ENCODE measurements around the gene ZNF124. TPM values are rescaled to one million over a fixed set of nuclear protein-coding genes. Genes with fewer than 3 reads are reported as not detected.

ZNF124 gene
- total and polyA plus RNA-seq, 2 donors (not counting 1 experiment from before 2014, with no cell fraction given) = 5.0 to 23.8 TPM

- Histone ChIP-seq H2AFZ (ENCODE audit: insufficient read depth, low read depth, low read length, poor library complexity, severe bottlenecking) (no peak overlapping the region), H3K9ac (ENCODE audit: low read length) (no peak overlapping the region), H3K9me3 (ENCODE audit: control extremely low read depth in 1 of 3, control insufficient read depth in 2 of 3, insufficient read depth in 1 of 3, low read length in 2 of 3) (peaks cover 11 to 14% (median 13%) of the 10 kb centered on the region in 3 donors), H3K27ac (ENCODE audit: low read length in 2 of 2) (no peak overlapping the region), H3K4me1 (ENCODE audit: control insufficient read depth in 2 of 2, insufficient read depth in 2 of 2, low read length in 2 of 2) (peaks cover 12 to 23% of the 10 kb centered on the region in 2 donors), H3K36me3 (replicated peaks in 1 of 2; ENCODE audit: control extremely low read depth in 1 of 2, control insufficient read depth in 1 of 2, extremely low read depth in 1 of 2, insufficient read depth in 2 of 2, low read length in 1 of 2) (peaks cover 7 to 16% of the 10 kb centered on the region in 2 experiments), H4K20me1 (ENCODE audit: control insufficient read depth, insufficient read depth, low read length, poor library complexity, severe bottlenecking) (no peaks in the 10 kb centered on the region), H3K79me2 (ENCODE audit: control insufficient read depth, insufficient read depth, low read length) (peaks cover 17% of the 10 kb centered on the region), H3K4me2 (replicated peaks; ENCODE audit: low read depth, low read length, poor library complexity, severe bottlenecking) (no peak overlapping the region), H3K4me3 (ENCODE audit: control extremely low read depth in 1 of 5, extremely low read depth in 1 of 5, insufficient read depth in 1 of 5, low read depth in 2 of 5, low read length in 4 of 5) (no peak overlapping the region), H3K27me3 (replicated peaks in 1 of 4; ENCODE audit: control extremely low read depth in 1 of 4, control insufficient read depth in 3 of 4, insufficient read depth in 4 of 4, low read length in 3 of 4) (peaks cover 0 to 29% (median 18%) of the 10 kb centered on the region in 4 experiments)
- Mint-ChIP-seq H3K27ac (no peak overlapping the region), H3K9me3 (ENCODE audit: insufficient read depth) (peaks cover 14% of the 10 kb centered on the region), H3K4me3 (no peak overlapping the region), H3K4me1 (peaks cover 24% of the 10 kb centered on the region), H3K27me3 (peaks cover 35% of the 10 kb centered on the region)
- no peak for DNase-seq
- no peak for ATAC-seq (ENCODE audit: low read depth)
- ChIA-PET POLR2A (no interaction called here), CTCF (interaction anchor here (0.7 to 1.0 kb wide), 2 partner anchors 24 to 1584 kb away, joined by 3 read pairs; no protein-coding TSS in a partner anchor)
- intact Hi-C loops (cut with micrococcal nuclease) = loop anchor here (2.0 to 10.0 kb wide), 2 partner anchors 59 to 105 kb away; no protein-coding TSS in a partner anchor
- no peak for TF ChIP-seq EZH2 (IDR thresholded peaks at IDR 0.05; ENCODE audit: borderline replicate concordance, insufficient read depth, low read depth, low read length, poor library complexity, severe bottlenecking)
- TF ChIP-seq CTCF (IDR thresholded peaks at IDR 0.05) = no peak
- WGBS (ENCODE audit: insufficient coverage) = 98% methylated on average over 7 of the region's 15 CpGs
Observed at GRCh38 chr1:247105966-247106365, 65.9 kb downstream of the ZNF124 start.

Small RNAs within 50 kb of the gene (small RNA-seq; reads per million reads assigned to genes)
- gene AL390728.3 (ENCODE audit: insufficient read length, low read depth, low replicate concordance) (not detected), gene RNA5SP82 (ENCODE audit: insufficient read length, low read depth, low replicate concordance) (not detected)

Other genes starting within 250 kb of the ZNF124 start
- 34.8 and 43.1 TPM in 2 replicates for gene AHCTF1, start 240.1 kb downstream of the ZNF124 start, total RNA-seq
- gene AHCTF1, start 240.1 kb downstream of the ZNF124 start, polyA plus RNA-seq = 8.6 and 16.9 TPM in 2 replicates
- 0.44 and 0.51 TPM in 2 replicates for gene ZNF695, start 164.0 kb downstream of the ZNF124 start, total RNA-seq
- gene ZNF695, start 164.0 kb downstream of the ZNF124 start, polyA plus RNA-seq = 0.23 TPM in 1 of 2 replicates, not detected in the other
- gene ZNF670, start 93.2 kb downstream of the ZNF124 start, total RNA-seq = 4.4 and 4.6 TPM in 2 replicates
- 0.65 and 0.86 TPM in 2 replicates for gene ZNF670, start 93.2 kb downstream of the ZNF124 start, polyA plus RNA-seq
- 20.8 and 21.3 TPM in 2 replicates for gene ZNF669, start 67.7 kb downstream of the ZNF124 start, total RNA-seq
- 16.3 and 23.5 TPM in 2 replicates for gene ZNF669, start 67.7 kb downstream of the ZNF124 start, polyA plus RNA-seq
- gene VN1R5, start 84.1 kb upstream of the ZNF124 start, total RNA-seq = not detected in 2 replicates
- gene VN1R5, start 84.1 kb upstream of the ZNF124 start, polyA plus RNA-seq = not detected in 2 replicates
- 22.6 and 23.1 TPM in 2 replicates for gene ZNF496, start 159.8 kb upstream of the ZNF124 start, total RNA-seq
- 8.5 and 9.9 TPM in 2 replicates for gene ZNF496, start 159.8 kb upstream of the ZNF124 start, polyA plus RNA-seq
- gene NLRP3, start 244.2 kb upstream of the ZNF124 start, total RNA-seq = 1.00 and 1.4 TPM in 2 replicates
- gene NLRP3, start 244.2 kb upstream of the ZNF124 start, polyA plus RNA-seq = 1.7 and 2.9 TPM in 2 replicates

Measured in B cell (primary cell).